ENCODE results near the gene TEX44. TPM values are rescaled to one million over a fixed set of nuclear protein-coding genes. Genes with fewer than 3 reads are reported as not detected.

The TEX44 gene
- total RNA-seq, result not detected

DNA sequence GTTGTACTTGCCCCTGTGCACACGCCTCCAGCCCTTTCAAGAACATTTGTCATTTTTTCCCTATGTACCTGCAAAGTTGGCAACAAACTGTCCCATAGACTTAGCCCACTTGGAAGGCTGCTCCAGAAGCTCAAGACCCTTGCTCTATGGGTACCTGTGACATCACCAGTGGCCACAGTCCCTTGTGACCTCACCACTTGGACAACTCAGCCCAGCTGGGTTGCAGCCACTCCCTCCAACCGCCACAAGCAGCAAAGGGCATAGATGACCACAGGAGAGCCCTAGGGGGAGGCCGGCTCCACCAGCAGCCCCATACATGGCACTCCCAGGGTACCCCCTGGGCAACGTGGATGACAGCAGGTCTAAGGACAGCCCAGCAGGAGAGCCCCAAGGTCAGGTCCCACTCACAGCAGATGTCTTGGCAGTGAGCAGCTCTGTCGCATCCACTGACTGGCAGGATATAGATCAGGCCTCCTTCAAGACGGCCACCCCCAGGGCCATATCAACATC, at the start of gene TEX44:
Gene TEX44 (plus strand): TSS at position 229 of the 510 bp plus-strand sequence. CDS start 88 bp downstream, at position 317.
- H3K36me3 Mint-ChIP-seq (ENCODE audit: low read depth), result no peaks in the 10 kb centered on the region
- ATAC-seq, result no peak
- CTCF ChIA-PET, result interaction anchor here (0.8 kb wide), 1 partner anchor 122 kb away, joined by 3 read pairs; no protein-coding TSS in a partner anchor
- intact Hi-C loops (cut with DNase I, micrococcal nuclease), result no loop called here
- no peak within 1 kb of the TSS for H3K27ac Mint-ChIP-seq
- H3K27me3 Mint-ChIP-seq, result no peaks in the 10 kb centered on the region
- no peak for DNase-seq
- H3K4me1 Mint-ChIP-seq, result no peaks in the 10 kb centered on the region
- POLR2A ChIA-PET, result no interaction called here
- no peaks in the 10 kb centered on the region for H3K9me3 Mint-ChIP-seq (ENCODE audit: low read depth)
- H3K4me3 Mint-ChIP-seq, result no peak within 1 kb of the TSS

DNA sequence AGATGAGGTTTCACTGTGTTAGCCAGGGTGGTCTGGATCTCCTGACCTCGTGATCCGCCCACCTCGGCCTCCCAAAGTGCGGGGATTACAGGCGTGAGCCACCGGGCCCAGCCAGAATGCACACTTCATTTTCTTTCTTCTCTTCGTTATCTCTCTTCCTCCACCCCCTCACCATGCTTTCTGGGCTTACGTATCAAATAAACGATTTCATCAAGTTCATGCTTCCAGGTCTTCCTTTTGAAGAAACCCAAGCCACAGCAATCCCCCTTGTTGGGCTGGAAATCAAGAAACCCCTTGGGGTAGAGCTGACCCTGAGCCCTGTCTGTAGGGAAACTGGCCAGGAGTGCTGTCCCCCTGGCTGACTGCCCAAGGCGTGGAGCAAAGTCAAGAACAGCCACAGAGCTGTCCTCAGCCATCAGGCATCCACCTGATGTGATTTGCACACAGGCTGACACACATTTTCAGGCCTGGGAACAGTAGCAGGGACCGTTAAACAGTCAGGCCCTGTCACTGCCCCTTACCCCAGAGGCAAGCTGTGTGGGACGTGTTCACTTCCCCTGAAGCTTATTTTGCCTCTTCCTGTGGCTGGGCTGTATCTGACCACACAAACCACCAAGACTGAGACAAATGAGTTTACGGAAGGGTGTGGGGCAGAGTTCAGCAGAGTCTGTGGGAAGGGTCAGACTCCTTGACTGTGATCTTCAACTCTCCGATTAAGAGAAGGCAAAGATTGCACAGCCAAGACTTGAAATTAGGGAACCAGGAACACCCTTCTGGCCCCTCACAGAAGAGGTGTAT, 47.4 kb upstream of the TEX44 start:
- H3K4me3 Mint-ChIP-seq, result peak overlapping the region; percentile 61
- CTCF ChIA-PET, result interaction anchor here (1.0 to 2.8 kb wide), 4 partner anchors 13 to 57 kb away, joined by 3 to 10 read pairs (median 6); no protein-coding TSS in a partner anchor
- H3K9me3 Mint-ChIP-seq (ENCODE audit: low read depth), result peaks cover 7% of the 10 kb centered on the region
- ATAC-seq, result peak; percentile 91
- POLR2A ChIA-PET, result interaction anchor here (1.0 kb wide), 1 partner anchor 81 kb away, joined by 3 read pairs; the partner anchor contains the start of gene NCL
- peak overlapping the region; percentile 91 for H3K27ac Mint-ChIP-seq
- H3K4me1 Mint-ChIP-seq, result peaks cover 18% of the 10 kb centered on the region
- H3K27me3 Mint-ChIP-seq, result peaks cover 2% of the 10 kb centered on the region
- H3K36me3 Mint-ChIP-seq (ENCODE audit: low read depth), result peaks cover 5% of the 10 kb centered on the region
- intact Hi-C loops (cut with DNase I, micrococcal nuclease), result no loop called here
- DNase-seq, result peak; percentile 81

DNA sequence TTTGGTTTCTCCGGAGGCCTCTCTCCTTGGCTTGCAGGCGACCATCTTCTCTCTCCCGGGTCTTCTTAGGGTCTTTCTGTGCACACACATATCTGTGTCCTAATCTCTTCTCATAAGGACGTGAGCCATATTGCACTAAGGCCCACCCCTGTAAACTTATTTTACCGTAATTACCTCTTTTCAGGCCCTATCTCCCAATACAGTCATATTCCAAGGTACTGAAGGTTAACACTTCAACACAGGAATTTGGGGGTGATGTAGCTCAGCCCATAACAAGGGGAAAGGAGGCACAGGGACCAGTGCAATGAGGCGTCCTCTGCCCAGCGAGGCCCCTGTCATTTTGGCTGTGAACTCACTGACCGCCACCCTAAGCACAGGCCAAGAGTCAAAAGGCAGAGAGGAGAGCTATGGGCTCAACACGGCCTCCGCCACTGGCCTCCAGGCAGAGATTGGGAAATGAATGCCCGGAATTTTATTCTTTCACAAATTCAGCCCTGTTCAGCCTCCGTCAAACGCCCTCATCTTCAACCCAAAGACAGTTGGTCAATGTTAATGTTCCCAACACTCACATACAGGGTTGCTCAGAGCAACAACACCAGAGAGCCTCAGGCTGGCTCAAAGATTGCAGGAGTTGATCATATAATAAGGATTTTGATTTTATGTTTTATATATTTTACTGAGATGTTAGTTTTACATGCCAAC, 46.5 kb upstream of the TEX44 start:
- intact Hi-C loops (cut with DNase I, micrococcal nuclease), result no loop called here

DNA sequence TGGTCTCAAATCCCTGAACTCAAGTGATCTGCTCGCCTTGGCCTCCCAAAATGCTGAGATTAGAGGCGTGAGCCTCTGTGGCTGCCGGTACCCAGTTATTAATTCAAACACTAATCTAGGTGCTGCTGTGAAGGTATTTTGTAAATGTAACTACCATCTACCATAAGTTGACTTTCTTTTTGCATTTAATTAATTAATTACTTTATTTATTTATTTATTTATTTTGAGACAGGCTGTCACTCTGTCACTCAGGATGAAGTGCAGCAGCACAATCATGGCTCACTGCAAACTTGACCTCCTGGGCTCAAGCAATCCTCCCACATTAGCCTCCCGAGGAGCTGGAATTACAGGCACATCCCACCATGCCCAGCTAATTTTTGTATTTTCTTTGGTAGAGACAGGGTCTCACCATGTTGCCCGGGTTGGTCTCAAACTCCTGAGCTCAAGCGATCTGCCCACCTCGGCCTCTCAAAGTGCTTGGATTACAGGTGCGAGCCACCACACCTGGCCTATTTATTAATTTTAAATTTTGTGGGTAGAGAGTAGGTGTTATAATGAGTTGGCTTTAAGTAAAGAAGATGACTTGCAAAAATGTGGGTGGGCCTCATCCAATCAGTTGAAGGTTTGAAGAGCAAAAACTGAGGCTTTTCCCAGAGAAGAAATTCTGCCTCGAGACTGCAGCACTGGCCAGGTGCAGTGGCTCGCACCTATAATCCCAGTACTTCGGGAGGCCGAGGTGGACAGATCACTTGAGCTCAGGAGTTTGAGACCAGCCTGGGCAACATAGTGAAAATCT, 45.2 kb upstream of the TEX44 start:
- H3K27me3 Mint-ChIP-seq, result peaks cover 2% of the 10 kb centered on the region
- DNase-seq (no peak), ATAC-seq (no peak)
- ChIA-PET POLR2A (interaction anchor here (0.6 kb wide), 1 partner anchor 82 kb away, joined by 4 read pairs; no protein-coding TSS in a partner anchor), CTCF (interaction anchor here (1.1 kb wide), 1 partner anchor 8 kb away, joined by 5 read pairs; no protein-coding TSS in a partner anchor)
- peaks cover 18% of the 10 kb centered on the region for H3K4me1 Mint-ChIP-seq
- intact Hi-C loops (cut with DNase I, micrococcal nuclease), result no loop called here
- peaks cover 5% of the 10 kb centered on the region for H3K9me3 Mint-ChIP-seq (ENCODE audit: low read depth)
- H3K4me3 Mint-ChIP-seq, result no peak overlapping the region
- no peak overlapping the region for H3K27ac Mint-ChIP-seq
- H3K36me3 Mint-ChIP-seq (ENCODE audit: low read depth), result peaks cover 4% of the 10 kb centered on the region

More for the DNA sequence above, 46.5 kb upstream of the TEX44 start:
- no peak overlapping the region for H3K4me3 Mint-ChIP-seq
- H3K4me1 Mint-ChIP-seq, result peaks cover 18% of the 10 kb centered on the region
- no peak overlapping the region for H3K27ac Mint-ChIP-seq
- peaks cover 5% of the 10 kb centered on the region for H3K36me3 Mint-ChIP-seq (ENCODE audit: low read depth)
- no peak for DNase-seq
- ChIA-PET POLR2A (interaction anchor here (1.0 kb wide), 1 partner anchor 81 kb away, joined by 3 read pairs; the partner anchor contains the start of gene NCL), CTCF (interaction anchor here (1.1 to 2.8 kb wide), 4 partner anchors 10 to 56 kb away, joined by 5 to 10 read pairs (median 6); no protein-coding TSS in a partner anchor)
- H3K9me3 Mint-ChIP-seq (ENCODE audit: low read depth), result peaks cover 7% of the 10 kb centered on the region
- H3K27me3 Mint-ChIP-seq, result peaks cover 2% of the 10 kb centered on the region
- no peak for ATAC-seq

DNA sequence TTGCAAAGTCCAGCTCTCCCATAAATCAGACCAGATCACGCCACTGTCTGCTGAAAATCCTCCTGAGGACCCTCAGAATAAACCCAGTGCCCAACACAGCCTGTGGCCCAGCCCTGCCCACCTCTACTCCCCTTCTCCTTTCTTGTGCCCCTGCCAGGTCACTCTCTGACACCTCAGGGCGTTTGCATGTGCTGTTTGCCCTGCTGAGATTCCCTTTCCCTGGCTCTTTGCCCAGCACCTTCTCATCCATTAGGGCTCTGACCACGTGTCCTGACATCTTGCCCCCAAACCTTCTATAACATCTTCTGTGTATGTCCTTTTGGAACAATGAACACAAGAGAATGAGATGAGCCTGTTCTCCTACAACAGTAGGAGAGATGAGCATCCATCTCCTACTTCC, 43.9 kb upstream of the TEX44 start:
- H3K27me3 Mint-ChIP-seq, result peaks cover 6% of the 10 kb centered on the region
- ChIA-PET POLR2A (no interaction called here), CTCF (interaction anchor here (1.3 kb wide), 1 partner anchor 9 kb away, joined by 3 read pairs; no protein-coding TSS in a partner anchor)
- no peak overlapping the region for H3K27ac Mint-ChIP-seq
- no peak overlapping the region for H3K4me3 Mint-ChIP-seq
- intact Hi-C loops (cut with DNase I, micrococcal nuclease), result no loop called here
- H3K9me3 Mint-ChIP-seq (ENCODE audit: low read depth), result peaks cover 13% of the 10 kb centered on the region
- ATAC-seq, result no peak
- H3K36me3 Mint-ChIP-seq (ENCODE audit: low read depth), result peaks cover 8% of the 10 kb centered on the region
- H3K4me1 Mint-ChIP-seq, result peaks cover 18% of the 10 kb centered on the region
- no peak for DNase-seq

DNA sequence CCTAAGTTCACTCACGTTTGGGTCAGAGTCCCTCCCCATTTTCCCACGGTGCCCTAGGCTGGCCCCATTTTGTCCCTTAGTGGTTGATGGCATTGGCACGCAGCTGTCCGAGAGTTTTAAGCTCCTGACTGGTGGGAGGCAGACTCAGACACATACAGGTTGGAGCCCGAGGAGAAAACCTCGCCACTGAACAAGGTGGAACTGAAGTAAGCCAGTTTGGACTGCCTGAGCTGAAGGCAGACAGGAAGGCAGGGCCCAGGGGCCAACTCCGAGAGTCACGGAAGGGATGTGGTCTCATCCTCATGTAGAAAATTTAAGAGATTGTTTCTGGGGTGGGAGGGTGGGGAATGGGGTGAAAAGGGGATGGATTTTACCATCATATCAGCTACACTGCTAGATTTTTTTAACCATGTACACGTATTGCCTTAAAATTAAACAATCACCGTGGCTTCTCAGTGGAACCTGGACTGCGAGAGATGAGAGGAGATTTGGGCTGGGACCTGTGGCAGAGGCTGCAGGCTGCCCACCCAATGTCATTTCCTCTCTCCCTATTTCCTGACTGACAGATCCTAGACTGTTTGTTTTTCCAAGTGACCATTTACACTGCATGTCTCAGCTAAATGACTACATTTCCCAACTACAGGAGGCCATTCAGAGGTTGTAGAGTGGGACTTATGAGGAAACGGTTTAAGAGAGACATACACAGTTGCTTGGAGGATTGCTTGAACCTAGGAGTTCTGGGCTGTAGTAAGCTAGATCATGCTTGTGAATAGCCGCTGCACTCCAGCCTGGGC, 43.0 kb upstream of the TEX44 start:
- intact Hi-C loops (cut with DNase I, micrococcal nuclease), result no loop called here
- Mint-ChIP-seq H3K27me3 (peaks cover 6% of the 10 kb centered on the region), H3K36me3 (ENCODE audit: low read depth) (peaks cover 8% of the 10 kb centered on the region), H3K9me3 (ENCODE audit: low read depth) (peaks cover 13% of the 10 kb centered on the region), H3K4me1 (peaks cover 21% of the 10 kb centered on the region), H3K4me3 (no peak overlapping the region), H3K27ac (no peak overlapping the region)
- no peak for DNase-seq
- ChIA-PET POLR2A (interaction anchor here (0.6 kb wide), 1 partner anchor 93 kb away, joined by 5 read pairs; no protein-coding TSS in a partner anchor), CTCF (interaction anchor here (0.6 to 1.3 kb wide), 3 partner anchors 10 to 207 kb away, joined by 3 to 4 read pairs (median 3); no protein-coding TSS in a partner anchor)
- no peak for ATAC-seq

DNA sequence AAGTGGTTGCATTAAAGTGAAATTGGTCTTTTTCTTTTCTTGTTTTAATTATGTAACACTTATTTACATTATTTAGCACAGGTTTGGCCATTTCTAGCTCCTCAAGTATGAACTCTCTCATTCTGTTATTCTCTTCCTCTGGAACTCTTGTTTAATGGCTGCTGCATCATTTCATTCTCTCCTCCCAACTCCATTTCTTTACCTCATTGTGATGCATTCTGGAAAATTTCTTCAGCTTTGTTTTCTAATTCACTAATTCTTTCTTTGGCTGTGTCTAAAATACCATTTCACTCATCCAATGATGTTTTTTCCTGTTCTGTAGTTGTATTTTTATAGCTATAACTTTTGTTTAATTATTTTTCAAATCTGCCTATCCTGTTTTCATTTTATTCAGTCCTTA, 39.9 kb upstream of the TEX44 start:
- Mint-ChIP-seq H3K27me3 (peaks cover 6% of the 10 kb centered on the region), H3K27ac (no peak overlapping the region), H3K36me3 (ENCODE audit: low read depth) (peaks cover 7% of the 10 kb centered on the region), H3K4me3 (no peak overlapping the region), H3K9me3 (ENCODE audit: low read depth) (peaks cover 13% of the 10 kb centered on the region), H3K4me1 (peaks cover 14% of the 10 kb centered on the region)
- POLR2A ChIA-PET, result interaction anchor here (0.7 kb wide), 1 partner anchor 217 kb away, joined by 5 read pairs; no protein-coding TSS in a partner anchor
- CTCF ChIA-PET, result interaction anchor here (0.6 to 2.1 kb wide), 16 partner anchors 9 to 162 kb away, joined by 3 to 13 read pairs (median 4); partner anchors contain the start of gene NMUR1
- DNase-seq, result no peak
- ATAC-seq, result no peak
- intact Hi-C loops (cut with DNase I, micrococcal nuclease), result no loop called here

DNA sequence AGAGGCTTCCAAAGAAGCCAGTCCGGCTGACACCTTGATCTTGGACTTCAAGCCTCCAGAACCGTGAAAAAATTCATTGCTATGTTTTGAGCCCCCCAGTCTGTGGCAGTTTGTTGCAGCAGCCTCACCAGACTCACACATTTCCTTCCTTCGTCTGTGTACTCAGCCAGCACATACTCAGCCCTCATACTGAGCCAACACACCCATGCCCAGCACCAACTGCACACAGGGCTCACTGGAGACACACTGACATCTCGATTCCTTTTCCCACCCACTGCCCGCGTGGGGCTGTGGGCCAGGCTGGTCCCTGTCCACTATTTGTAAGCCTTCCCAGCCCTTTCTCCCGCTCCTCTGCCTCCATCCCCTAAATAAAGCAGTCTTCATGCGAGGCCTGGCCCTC, 38.3 kb upstream of the TEX44 start:
- intact Hi-C loops (cut with DNase I, micrococcal nuclease), result no loop called here
- Mint-ChIP-seq H3K27ac (no peak overlapping the region), H3K27me3 (peaks cover 3% of the 10 kb centered on the region), H3K4me3 (no peak overlapping the region), H3K9me3 (ENCODE audit: low read depth) (peaks cover 13% of the 10 kb centered on the region), H3K4me1 (peaks cover 12% of the 10 kb centered on the region), H3K36me3 (ENCODE audit: low read depth) (peaks cover 7% of the 10 kb centered on the region)
- ChIA-PET POLR2A (no interaction called here), CTCF (interaction anchor here (0.7 to 1.2 kb wide), 2 partner anchors 24 to 47 kb away, joined by 3 to 5 read pairs; partner anchors contain the start of gene NMUR1)
- ATAC-seq (no peak), DNase-seq (no peak)

DNA sequence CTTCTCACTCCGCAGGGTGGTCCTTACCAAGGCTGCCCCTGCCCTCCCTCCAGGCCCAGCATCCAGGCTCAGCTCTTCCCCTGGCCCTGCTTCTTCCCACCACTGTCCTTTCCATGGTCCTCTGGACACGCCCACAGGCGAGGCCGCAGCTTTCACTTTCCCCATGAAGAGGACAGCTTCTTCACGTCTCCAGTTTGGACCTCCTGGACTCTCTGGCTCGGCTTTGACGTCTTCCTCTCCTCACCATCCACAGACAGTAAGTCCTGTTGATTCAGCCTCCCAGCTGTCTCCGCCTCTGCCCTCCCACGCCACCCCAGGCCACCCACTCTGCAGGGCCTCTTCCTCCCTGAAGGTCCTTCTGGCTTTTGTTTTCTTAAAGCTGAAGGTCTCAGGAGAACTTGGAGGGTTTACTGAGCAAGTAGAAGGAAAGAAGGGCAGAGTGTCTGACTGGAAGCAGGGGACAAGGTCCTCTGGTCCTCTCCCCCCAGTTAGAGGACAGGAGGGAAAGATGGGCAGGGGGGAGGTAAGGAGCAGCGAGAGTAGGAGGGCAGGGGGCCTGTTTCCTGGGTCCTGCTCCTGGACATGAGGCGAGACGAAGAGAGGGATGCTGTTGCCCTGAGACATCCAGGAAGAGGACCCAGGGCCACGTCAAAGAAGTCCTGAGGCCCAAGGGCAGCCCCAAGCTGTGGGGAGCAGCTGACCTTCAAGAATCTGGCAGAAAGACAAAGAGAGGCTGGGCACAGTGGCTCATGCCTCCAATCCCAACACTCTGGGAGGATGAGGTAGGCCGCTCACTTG, 37.7 kb upstream of the TEX44 start:
- ChIA-PET POLR2A (no interaction called here), CTCF (interaction anchor here (0.7 to 2.0 kb wide), 5 partner anchors 8 to 46 kb away, joined by 3 to 8 read pairs (median 5); partner anchors contain the start of gene NMUR1)
- Mint-ChIP-seq H3K36me3 (ENCODE audit: low read depth) (peaks cover 7% of the 10 kb centered on the region), H3K4me3 (no peak overlapping the region), H3K27ac (no peak overlapping the region), H3K27me3 (peaks cover 3% of the 10 kb centered on the region), H3K4me1 (peaks cover 12% of the 10 kb centered on the region), H3K9me3 (ENCODE audit: low read depth) (peaks cover 13% of the 10 kb centered on the region)
- intact Hi-C loops (cut with DNase I, micrococcal nuclease), result loop anchor here in 1 of 2 experiments (5.0 kb wide), 1 partner anchor 328 kb away; no protein-coding TSS in a partner anchor
- DNase-seq, result no peak
- ATAC-seq, result no peak
